ENCODE data around the gene SHCBP1L.
"Not testable (repeated sequence)": the region's sequence is repeated elsewhere in the genome, so short reads cannot be mapped to it uniquely, and the experiment has no call there.

SHCBP1L gene

GRCh38 chr1:182955596-182956588 lies 2.9 kb upstream of the SHCBP1L start:
- no peak for TF ChIP-seq POLR2A (IDR thresholded peaks at IDR 0.05; ENCODE audit: low read length)
- no peak for TF ChIP-seq GATA1 (IDR thresholded peaks at IDR 0.05; ENCODE audit: low read depth, low read length)
- DNase-seq = no peak

- TF ChIP-seq GATA1 (IDR thresholded peaks at IDR 0.05; ENCODE audit: low read depth, low read length) = no peak
- DNase-seq = no peak
Measured at GRCh38 chr1:182953826-182954225, 860 bp upstream of the SHCBP1L start.

GRCh38 chr1:182943336-182943735 lies 9.6 kb downstream of the SHCBP1L start:
- DNase-seq = not testable (repeated sequence)

- peak; percentile 18 to 22 for DNase-seq
Measured at GRCh38 chr1:182942145-182942544, 10.8 kb downstream of the SHCBP1L start.

- TF ChIP-seq POLR2A (IDR thresholded peaks at IDR 0.05; ENCODE audit: low read length) (no peak), GATA1 (IDR thresholded peaks at IDR 0.05; ENCODE audit: low read depth, low read length) (no peak)
- no peak for DNase-seq
Measured at GRCh38 chr1:182939413-182939812, 13.6 kb downstream of the SHCBP1L start.

GRCh38 chr1:182935716-182936115 lies 17.2 kb downstream of the SHCBP1L start:
- no peak for DNase-seq
- TF ChIP-seq POLR2A (IDR thresholded peaks at IDR 0.05; ENCODE audit: low read length) (no peak), GATA1 (IDR thresholded peaks at IDR 0.05; ENCODE audit: low read depth, low read length) (no peak)

GRCh38 chr1:182930985-182931384 lies 22.0 kb downstream of the SHCBP1L start:
- TF ChIP-seq POLR2A (IDR thresholded peaks at IDR 0.05; ENCODE audit: low read length) = no peak
- TF ChIP-seq GATA1 (IDR thresholded peaks at IDR 0.05; ENCODE audit: low read depth, low read length) = no peak
- DNase-seq = no peak

GRCh38 chr1:182927693-182928433 lies 25.1 kb downstream of the SHCBP1L start:
- peak; percentile 7 to 16 for DNase-seq
- no peak for TF ChIP-seq GATA1 (IDR thresholded peaks at IDR 0.05; ENCODE audit: low read depth, low read length)
- no peak for TF ChIP-seq POLR2A (IDR thresholded peaks at IDR 0.05; ENCODE audit: low read length)

GRCh38 chr1:182925661-182926060 lies 27.3 kb downstream of the SHCBP1L start:
- TF ChIP-seq POLR2A (IDR thresholded peaks at IDR 0.05; ENCODE audit: low read length) = no peak
- TF ChIP-seq GATA1 (IDR thresholded peaks at IDR 0.05; ENCODE audit: low read depth, low read length) = no peak
- no peak for DNase-seq

GRCh38 chr1:182917378-182917777 lies 35.6 kb downstream of the SHCBP1L start:
- TF ChIP-seq POLR2A (IDR thresholded peaks at IDR 0.05; ENCODE audit: low read length) (no peak), GATA1 (IDR thresholded peaks at IDR 0.05; ENCODE audit: low read depth, low read length) (no peak)
- DNase-seq = no peak

GRCh38 chr1:182913401-182913800 lies 39.6 kb downstream of the SHCBP1L start:
- TF ChIP-seq GATA1 (IDR thresholded peaks at IDR 0.05; ENCODE audit: low read depth, low read length) (no peak), POLR2A (IDR thresholded peaks at IDR 0.05; ENCODE audit: low read length) (no peak)
- DNase-seq = no peak

- no peak for TF ChIP-seq POLR2A (IDR thresholded peaks at IDR 0.05; ENCODE audit: low read length)
- TF ChIP-seq GATA1 (IDR thresholded peaks at IDR 0.05; ENCODE audit: low read depth, low read length) = no peak
- DNase-seq = no peak
Measured at GRCh38 chr1:182910143-182910542, 42.8 kb downstream of the SHCBP1L start.

GRCh38 chr1:182909578-182909977 lies 43.4 kb downstream of the SHCBP1L start:
- TF ChIP-seq GATA1 (IDR thresholded peaks at IDR 0.05; ENCODE audit: low read depth, low read length) (no peak), POLR2A (IDR thresholded peaks at IDR 0.05; ENCODE audit: low read length) (no peak)
- DNase-seq = peak; percentile 49 to 87

- no peak for DNase-seq
- TF ChIP-seq POLR2A (IDR thresholded peaks at IDR 0.05; ENCODE audit: low read length) = no peak
- no peak for TF ChIP-seq GATA1 (IDR thresholded peaks at IDR 0.05; ENCODE audit: low read depth, low read length)
Measured at GRCh38 chr1:182905321-182905720, 47.6 kb downstream of the SHCBP1L start.

GRCh38 chr1:182901946-182902345 lies 51.0 kb downstream of the SHCBP1L start:
- not testable (repeated sequence) for DNase-seq
